Neural progenitor cell (in vitro differentiated cells): ENCODE measurements around the gene RNLS.

ENCODE experiments used
- CTCF ChIP-seq: fragments of 200-600 bp; sonication (generic); IDR thresholded peaks from 2 replicates; pipeline ENCODE4 v1.5.1; 2017; ENCODE audit warnings: antibody characterized with exemption, mild to moderate bottlenecking
- EZH2phosphoT487 ChIP-seq: fragments of 200-600 bp; sonication (generic); IDR thresholded peaks from 2 replicates; pipeline ENCODE4 v1.6.1; 2017; ENCODE audit warnings: antibody characterized with exemption

- TF ChIP-seq EZH2phosphoT487 = no peak
- TF ChIP-seq CTCF = no peak
These were observed 115.2 kb downstream of the RNLS start for GRCh38 chr10:88467835-88468485.
